Thymus (tissue), 11 donors: ENCODE measurements around the gene STPG2. TPM values are rescaled to one million over a fixed set of nuclear protein-coding genes. Genes with fewer than 3 reads are reported as not detected.

ENCODE experiments used
- DNase-seq, 9 donors: peaks; one replicate each; pipeline ENCODE4 v3.0.0-alpha.2; 2013; ENCODE audit warnings: low spot score in 9 of 9, low read depth in 6 of 9, missing footprints in 1 of 9
- H3K27ac ChIP-seq, 2 donors: one replicate each; pipeline ENCODE4 v1.5.1; 2013; ENCODE audit warnings: control low read depth in 1 of 2, low read depth in 1 of 2, low read length in 1 of 2, mild to moderate bottlenecking in 1 of 2, moderate library complexity in 1 of 2
- H3K27me3 ChIP-seq, 2 donors: one replicate each; pipeline ENCODE4 v1.5.1; 2013; ENCODE audit warnings: low read length in 1 of 2; ENCODE audit not compliant: control insufficient read depth in 2 of 2, insufficient read depth in 1 of 2
- H3K36me3 ChIP-seq, 2 donors: one replicate each; pipeline ENCODE4 v1.5.1; 2013; ENCODE audit warnings: low read length in 1 of 2, mild to moderate bottlenecking in 1 of 2, moderate library complexity in 1 of 2; ENCODE audit not compliant: control insufficient read depth in 2 of 2, insufficient read depth in 2 of 2
- H3K4me1 ChIP-seq, 2 donors: one replicate each; pipeline ENCODE4 v1.5.1; 2013; ENCODE audit warnings: low read length in 2 of 2; ENCODE audit not compliant: control insufficient read depth in 2 of 2, insufficient read depth in 2 of 2
- H3K4me3 ChIP-seq, 2 donors: one replicate each; pipeline ENCODE4 v1.5.1; 2013; ENCODE audit warnings: low read length in 2 of 2, control low read depth in 1 of 2, mild to moderate bottlenecking in 1 of 2
- H3K9me3 ChIP-seq, 2 donors: one replicate each; pipeline ENCODE4 v1.5.1; 2013; ENCODE audit warnings: low read length in 1 of 2, mild to moderate bottlenecking in 1 of 2; ENCODE audit not compliant: control insufficient read depth in 2 of 2, insufficient read depth in 1 of 2
- WGBS: extraction: QIAGEN DNeasy Blood & Tissue Kit; methylation state at CpG from one replicate; pipeline ENCODE4 v1.1.7; 2013; 5-methylcytosine and 5-hydroxymethylcytosine counted together
- polyA plus RNA-seq: library from polyadenylated mRNA; stranded (reverse); fragments of 200-250 nt; gene quantifications from one replicate; pipeline ENCODE4 v1.2.3, GENCODE V29; 2013
- total RNA-seq: library from RNA; stranded (reverse); fragments of 120-200 nt; gene quantifications from one replicate; pipeline ENCODE4 v1.2.4, GENCODE V29; 2013
- donor health status: healthy.

Gene STPG2
- total and polyA plus RNA-seq, 2 donors: 0.16 to 0.24 TPM

DNA sequence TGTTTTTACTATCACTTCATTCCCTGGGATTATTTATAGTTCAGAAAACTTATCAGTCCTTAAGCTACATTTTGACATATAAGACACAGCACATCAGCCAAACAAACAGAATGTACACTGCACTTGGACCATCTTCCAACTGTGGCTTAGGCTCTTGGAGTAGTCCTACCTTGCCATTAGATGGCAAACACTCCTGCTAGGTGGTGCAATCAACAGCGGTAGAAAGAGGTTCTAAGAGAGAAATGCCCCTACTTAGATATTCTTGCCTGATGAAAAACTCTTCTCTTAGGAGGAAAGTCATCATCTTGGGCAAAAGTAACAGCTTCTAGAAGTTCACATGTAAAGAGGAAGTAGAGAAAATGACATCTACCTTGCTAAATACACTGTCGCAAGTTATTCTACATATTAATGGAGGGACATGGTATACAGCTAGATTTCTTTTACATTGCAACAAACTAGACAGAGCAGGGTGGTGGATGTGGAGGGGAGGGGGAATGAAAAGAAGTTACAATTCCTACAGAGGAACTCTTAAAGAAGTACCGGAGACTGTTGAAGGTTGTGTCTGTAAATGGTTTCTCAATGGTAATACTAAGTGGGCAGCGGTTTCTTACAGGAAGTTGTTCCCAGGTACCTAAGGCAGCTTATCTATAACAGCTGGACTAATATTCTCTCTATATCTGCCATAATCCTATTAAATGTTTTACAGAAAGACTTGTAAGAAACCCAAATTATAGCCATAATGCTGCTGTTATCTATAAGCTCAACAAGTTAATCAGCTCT is 8.1 kb upstream of the STPG2 start:
- 84% methylated on average over 4 of the region's 4 CpGs for WGBS
- H3K27ac ChIP-seq: no peak overlapping the region

GRCh38 chr4:98150092-98150761 is 7.0 kb upstream of the STPG2 start:
- no peak overlapping the region for H3K27ac ChIP-seq
- DNase-seq: no peak
- no peaks in the 10 kb centered on the region for H3K9me3 ChIP-seq
- no peaks in the 10 kb centered on the region for H3K4me1 ChIP-seq
- no peaks in the 10 kb centered on the region for H3K27me3 ChIP-seq
- H3K4me3 ChIP-seq: no peak overlapping the region
- H3K36me3 ChIP-seq: no peaks in the 10 kb centered on the region

More for the DNA sequence above, 8.1 kb upstream of the STPG2 start:
- H3K4me3 ChIP-seq: no peak overlapping the region
- H3K9me3 ChIP-seq: no peaks in the 10 kb centered on the region
- no peaks in the 10 kb centered on the region for H3K4me1 ChIP-seq
- H3K27me3 ChIP-seq: no peaks in the 10 kb centered on the region
- no peaks in the 10 kb centered on the region for H3K36me3 ChIP-seq
- DNase-seq: peak in 2 of 9 donors; percentile 4 to 8

GRCh38 chr4:98148856-98149255 is 5.6 kb upstream of the STPG2 start:
- Histone ChIP-seq H3K27me3 (no peaks in the 10 kb centered on the region), H3K36me3 (no peaks in the 10 kb centered on the region), H3K27ac (no peak overlapping the region), H3K4me3 (no peak overlapping the region), H3K9me3 (no peaks in the 10 kb centered on the region), H3K4me1 (peaks cover 0 to 3% of the 10 kb centered on the region in 2 donors)
- peak in 1 of 9 donors; percentile 16 for DNase-seq

- DNase-seq: no peak
- Histone ChIP-seq H3K36me3 (no peaks in the 10 kb centered on the region), H3K4me3 (no peak overlapping the region), H3K27ac (no peak overlapping the region), H3K9me3 (no peaks in the 10 kb centered on the region), H3K27me3 (no peaks in the 10 kb centered on the region), H3K4me1 (no peaks in the 10 kb centered on the region)
- 95% methylated on average over 3 of the region's 3 CpGs for WGBS
Measured at GRCh38 chr4:98126141-98126540, 17.1 kb downstream of the STPG2 start.

DNA sequence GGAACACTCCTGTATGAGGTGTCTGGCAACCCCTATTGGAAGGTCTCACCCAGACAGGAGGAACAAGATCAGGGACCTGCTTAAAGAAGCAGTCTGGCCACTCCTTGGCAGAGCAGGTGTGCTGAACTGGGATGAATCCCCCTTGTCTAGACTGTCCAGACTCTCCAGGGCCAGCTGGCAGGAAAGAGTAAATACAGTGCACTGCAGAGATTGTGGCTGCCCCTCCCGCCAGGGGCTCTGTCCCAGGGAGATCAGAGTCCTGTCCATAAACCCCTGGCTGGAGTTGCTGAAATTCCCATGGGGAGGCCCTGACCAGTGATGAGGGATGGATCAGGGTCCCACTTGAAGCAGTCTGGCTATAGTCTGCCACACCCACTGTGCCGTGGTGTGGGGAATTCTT is 17.7 kb downstream of the STPG2 start:
- H3K36me3 ChIP-seq: no peaks in the 10 kb centered on the region
- 95% methylated on average over 2 of the region's 2 CpGs for WGBS
- no peaks in the 10 kb centered on the region for H3K9me3 ChIP-seq
- no peak for DNase-seq
- no peaks in the 10 kb centered on the region for H3K4me1 ChIP-seq
- H3K27ac ChIP-seq: no peak overlapping the region
- no peaks in the 10 kb centered on the region for H3K27me3 ChIP-seq
- no peak overlapping the region for H3K4me3 ChIP-seq

GRCh38 chr4:98117363-98117762 is 25.9 kb downstream of the STPG2 start:
- Histone ChIP-seq H3K27ac (no peak overlapping the region), H3K9me3 (no peaks in the 10 kb centered on the region), H3K4me3 (no peak overlapping the region), H3K4me1 (no peaks in the 10 kb centered on the region), H3K27me3 (no peaks in the 10 kb centered on the region), H3K36me3 (no peaks in the 10 kb centered on the region)
- 96% methylated on average over 2 of the region's 2 CpGs for WGBS
- no peak for DNase-seq

DNA sequence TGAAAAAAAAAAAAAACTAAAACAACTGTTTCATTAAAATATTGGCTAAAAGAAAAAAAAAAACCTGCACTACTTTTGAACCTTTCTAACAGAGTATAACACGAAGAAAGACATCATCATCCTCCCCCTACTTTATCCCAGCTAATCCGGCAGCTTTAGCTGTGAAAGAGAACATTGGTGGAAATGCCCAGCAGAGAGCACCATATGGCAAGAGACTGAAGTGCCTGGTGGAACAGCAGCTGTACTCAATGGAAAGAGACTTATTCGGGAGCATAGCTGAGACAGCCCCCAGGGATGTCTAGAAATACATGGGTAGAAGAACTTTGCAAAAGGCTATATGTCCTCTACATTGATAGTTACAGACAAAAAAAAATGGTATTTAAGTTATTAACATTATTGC is 30.3 kb downstream of the STPG2 start:
- Histone ChIP-seq H3K4me1 (no peaks in the 10 kb centered on the region), H3K9me3 (no peaks in the 10 kb centered on the region), H3K27ac (no peak overlapping the region), H3K27me3 (no peaks in the 10 kb centered on the region), H3K36me3 (no peaks in the 10 kb centered on the region), H3K4me3 (no peak overlapping the region)
- WGBS: 55% methylated on average over 3 of the region's 3 CpGs
- DNase-seq: peak in 1 of 9 donors; percentile 20

DNA sequence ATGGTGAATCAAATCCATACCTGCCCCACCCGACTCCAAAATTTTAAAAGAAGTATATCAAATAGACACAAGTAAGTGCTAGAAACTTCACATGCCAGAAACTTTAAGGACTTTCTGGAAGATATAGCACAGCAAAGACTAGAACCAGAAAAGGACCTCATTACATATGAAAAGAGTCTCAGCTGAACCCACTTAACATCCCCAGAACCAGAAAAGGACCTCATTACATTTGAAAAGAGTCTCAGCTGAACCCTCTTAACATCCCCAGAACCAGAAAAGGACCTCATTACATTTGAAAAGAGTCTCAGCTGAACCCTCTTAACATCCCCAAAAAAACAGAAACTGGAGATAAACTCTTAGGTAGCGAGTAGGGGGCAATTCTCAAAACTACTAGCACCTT is 32.3 kb downstream of the STPG2 start:
- Histone ChIP-seq H3K9me3 (no peaks in the 10 kb centered on the region), H3K4me3 (no peak overlapping the region), H3K36me3 (no peaks in the 10 kb centered on the region), H3K27ac (no peak overlapping the region), H3K4me1 (no peaks in the 10 kb centered on the region), H3K27me3 (no peaks in the 10 kb centered on the region)
- WGBS: 96% methylated on average over 2 of the region's 2 CpGs
- DNase-seq: no peak

GRCh38 chr4:98110214-98110613 is 33.1 kb downstream of the STPG2 start:
- H3K36me3 ChIP-seq: no peaks in the 10 kb centered on the region
- H3K9me3 ChIP-seq: no peaks in the 10 kb centered on the region
- H3K4me1 ChIP-seq: no peaks in the 10 kb centered on the region
- no peaks in the 10 kb centered on the region for H3K27me3 ChIP-seq
- WGBS: 94% methylated on average over 5 of the region's 5 CpGs
- no peak for DNase-seq
- H3K27ac ChIP-seq: no peak overlapping the region
- H3K4me3 ChIP-seq: no peak overlapping the region
